Esophagus muscularis mucosa (tissue), 3 donors: ENCODE data around the gene OR6A2.

ENCODE experiments used
- CTCF ChIP-seq, 3 experiments: fragments of 200-600 bp in 2 of 3; fragments of 450-650 bp in 1 of 3; sonication (generic) in 2 of 3; IDR thresholded peaks; one replicate each; pipeline ENCODE4 v1.5.1; 2017 to 2019; ENCODE audit warnings: antibody characterized with exemption in 3 of 3, mild to moderate bottlenecking in 2 of 3, moderate library complexity in 1 of 3
- POLR2A ChIP-seq: fragments of 450-650 bp; IDR thresholded peaks from one replicate; pipeline ENCODE4 v1.6.1; 2017; ENCODE audit warnings: antibody characterized with exemption, moderate library complexity, mild to moderate bottlenecking, low read depth

GRCh38 chr11:6794639-6795038 lies 4.8 kb downstream of the OR6A2 start:
- TF ChIP-seq POLR2A (no peak), CTCF (IDR thresholded peaks at IDR 0.05) (no peak)
